ENCODE results near the gene PHF13.
"Not testable (repeated sequence)": the region's sequence is repeated elsewhere in the genome, so short reads cannot be mapped to it uniquely, and the experiment has no call there.

PHF13 gene

DNA sequence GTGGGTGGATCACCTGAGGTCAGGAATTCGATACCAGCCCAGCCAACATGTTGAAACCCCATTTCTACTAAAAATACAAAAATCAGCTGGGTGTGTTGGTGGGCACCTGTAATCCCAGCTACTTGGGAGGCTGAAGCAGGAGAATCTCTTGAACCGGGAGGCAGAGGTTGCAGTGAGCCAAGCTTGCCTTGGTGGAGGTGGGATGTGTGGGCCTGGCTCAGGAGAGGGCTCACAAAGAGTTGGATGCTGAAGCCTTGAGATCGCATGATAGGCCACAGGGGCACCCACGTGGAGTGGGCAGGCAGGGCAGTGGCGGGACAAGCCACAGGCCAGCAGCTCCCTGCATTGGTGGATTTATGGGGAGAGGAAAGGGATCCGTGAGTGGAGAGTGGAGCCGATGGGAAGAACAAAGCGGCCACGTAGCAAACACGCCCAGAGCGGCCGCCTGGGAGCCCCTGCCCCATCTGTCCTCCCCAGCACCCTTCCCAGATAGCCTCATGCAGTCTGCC, 15.5 kb downstream of the PHF13 start:
- no peak for DNase-seq (ENCODE audit: low read depth in 2 of 2)

DNA sequence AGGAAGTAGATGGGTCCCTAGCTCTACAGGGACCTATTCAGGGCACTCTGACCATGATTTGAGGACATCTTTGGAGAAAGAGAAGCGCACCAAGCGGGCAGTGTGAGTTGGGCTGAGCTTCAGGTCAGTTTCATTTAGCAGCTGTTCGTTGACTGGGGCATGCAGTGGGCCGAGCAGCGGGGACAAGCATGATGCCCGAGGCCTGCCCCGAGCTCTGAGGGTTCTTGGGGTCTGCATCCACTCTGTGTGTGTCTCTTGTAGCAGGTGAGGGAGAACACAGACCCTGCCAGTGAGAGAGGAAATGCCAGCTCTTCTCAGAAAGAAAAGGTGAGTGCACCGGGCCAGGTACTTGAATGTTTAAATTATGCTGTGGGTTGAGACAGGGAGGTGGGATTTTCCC, 16.5 kb downstream of the PHF13 start:
- no peak for DNase-seq (ENCODE audit: low read depth in 2 of 2)

DNA sequence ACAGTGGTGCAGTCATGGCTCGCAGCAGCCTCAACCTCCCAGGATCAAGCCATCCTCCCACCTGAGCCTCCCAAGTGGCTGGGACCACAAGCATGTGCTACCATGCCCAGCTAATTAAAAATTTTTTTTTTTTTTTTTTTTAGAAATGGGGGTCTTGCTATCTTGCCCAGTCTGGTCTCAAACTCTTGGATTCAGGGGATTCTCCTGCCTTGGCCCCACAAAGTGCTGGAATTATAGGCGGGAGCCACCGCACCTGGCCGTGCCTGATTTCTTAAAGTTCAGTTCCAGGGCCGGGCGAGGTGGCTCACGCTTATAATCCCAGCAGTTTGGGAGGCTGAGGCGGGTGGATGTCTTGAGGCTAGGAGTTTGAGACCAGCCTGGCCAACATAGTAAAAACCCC, 17.5 kb downstream of the PHF13 start:
- no peak for DNase-seq (ENCODE audit: low read depth in 2 of 2)

DNA sequence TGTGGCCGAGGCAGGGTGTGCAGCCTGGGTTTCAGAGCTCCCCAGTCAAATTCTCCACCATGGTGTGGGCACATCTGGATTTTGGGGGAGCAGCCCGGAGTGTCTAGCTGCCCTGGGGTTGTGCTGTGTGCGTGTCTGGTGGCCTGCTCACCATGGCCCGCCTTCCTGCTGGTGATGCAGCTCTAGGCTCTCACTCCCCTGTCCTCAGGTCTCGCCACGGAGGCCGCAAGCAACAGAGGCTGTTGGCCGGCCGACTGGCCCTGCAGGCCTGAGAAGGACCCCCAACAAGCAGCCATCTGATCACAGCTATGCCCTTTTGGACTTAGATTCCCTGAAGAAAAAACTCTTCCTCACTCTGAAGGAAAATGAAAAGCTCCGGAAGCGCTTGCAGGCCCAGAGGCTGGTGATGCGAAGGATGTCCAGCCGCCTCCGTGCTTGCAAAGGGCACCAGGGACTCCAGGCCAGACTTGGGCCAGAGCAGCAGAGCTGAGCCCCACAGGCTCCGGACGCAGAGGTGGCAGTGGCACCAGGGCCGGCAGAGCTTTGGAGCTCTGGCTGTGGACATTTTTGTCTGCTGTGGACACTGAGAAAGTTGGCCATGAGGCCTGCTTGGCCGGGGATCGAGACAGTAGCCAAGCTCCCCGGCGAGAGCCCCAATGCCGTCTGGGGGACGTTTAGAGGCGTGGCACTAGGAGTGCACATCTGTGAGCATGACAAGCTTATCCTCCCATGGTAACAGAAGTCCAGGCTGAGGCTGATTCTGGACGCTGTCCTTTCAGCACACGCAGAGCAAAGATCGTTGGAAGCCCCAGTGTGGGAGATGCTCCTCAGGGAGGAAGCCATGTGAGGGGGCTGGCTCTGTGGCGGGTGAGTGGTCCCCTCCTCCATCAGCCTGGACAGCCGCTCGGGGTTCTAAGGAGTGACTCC, 19.3 kb downstream of the PHF13 start:
- DNase-seq (ENCODE audit: low read depth in 2 of 2): no peak

DNA sequence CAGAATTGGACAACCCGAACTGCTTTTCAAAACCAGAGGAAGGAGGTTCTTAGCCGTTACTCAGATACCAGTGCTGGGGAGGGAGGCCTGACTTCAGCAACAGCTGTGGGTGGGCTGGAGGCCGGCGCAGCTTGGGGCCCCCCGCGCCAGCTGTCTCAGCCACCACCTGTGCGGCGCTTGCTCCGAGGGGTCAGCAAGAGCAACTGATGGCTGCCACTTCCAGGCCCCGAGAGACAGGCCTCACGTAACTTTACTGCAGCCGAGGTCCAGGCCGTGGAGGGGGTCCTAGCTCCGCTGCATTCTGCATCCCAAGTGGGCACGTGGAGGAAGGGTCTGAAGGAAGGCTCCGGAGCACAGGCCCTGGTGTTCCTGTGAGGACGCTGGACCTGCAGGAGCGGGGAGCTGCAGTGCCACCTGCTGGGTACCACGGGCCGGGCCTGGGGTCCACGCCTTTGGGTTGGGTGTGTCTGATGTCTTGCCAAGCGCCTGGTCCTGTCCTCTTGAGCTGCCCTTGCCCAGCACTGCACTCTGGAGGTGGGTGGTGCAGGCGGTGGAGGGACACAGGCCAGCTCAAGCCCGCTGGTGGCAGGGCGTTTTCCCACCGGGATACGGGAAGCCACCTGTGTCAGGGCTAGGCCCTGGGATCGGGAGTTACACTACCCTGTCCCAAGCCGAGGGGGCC, 21.0 kb downstream of the PHF13 start:
- peak in 1 of 2 donors; percentile 21 for DNase-seq (ENCODE audit: low read depth in 2 of 2)

DNA sequence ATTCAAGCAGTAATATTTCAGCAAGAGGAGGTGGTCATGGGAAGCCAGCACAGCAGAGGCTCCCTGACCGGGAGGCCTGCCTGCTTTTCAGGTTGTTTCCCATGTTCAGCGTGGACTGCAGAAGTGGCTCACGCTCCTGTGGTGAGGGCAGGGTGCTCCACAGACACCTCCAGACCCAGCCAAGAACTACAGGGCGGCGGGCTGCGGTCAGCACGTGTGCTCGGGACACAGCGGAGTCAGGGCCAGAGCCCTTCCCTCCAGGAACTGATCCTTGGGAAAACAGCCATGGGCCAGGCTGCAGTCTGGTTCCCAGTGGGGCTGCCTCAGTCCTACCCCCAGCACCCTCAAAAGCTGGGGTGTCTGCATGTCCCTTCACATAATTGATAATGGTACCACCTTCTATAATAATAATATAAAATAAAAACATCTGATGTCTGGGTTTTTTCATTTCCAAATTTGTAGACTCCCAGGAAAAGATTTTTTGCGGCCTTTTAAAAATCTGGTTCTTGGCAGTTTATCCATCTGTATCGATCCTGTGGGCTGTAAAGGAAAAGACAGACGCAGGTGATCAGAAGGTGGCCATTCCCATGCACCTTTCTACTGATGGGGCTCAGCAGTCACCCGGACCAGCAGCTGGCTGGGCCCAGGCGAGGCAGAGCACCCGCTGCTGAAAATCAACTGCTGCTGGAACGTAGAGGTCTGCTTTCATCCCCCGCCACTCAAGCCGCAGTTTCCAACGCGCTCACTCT, 21.8 kb downstream of the PHF13 start:
- no peak for DNase-seq (ENCODE audit: low read depth in 2 of 2)

DNA sequence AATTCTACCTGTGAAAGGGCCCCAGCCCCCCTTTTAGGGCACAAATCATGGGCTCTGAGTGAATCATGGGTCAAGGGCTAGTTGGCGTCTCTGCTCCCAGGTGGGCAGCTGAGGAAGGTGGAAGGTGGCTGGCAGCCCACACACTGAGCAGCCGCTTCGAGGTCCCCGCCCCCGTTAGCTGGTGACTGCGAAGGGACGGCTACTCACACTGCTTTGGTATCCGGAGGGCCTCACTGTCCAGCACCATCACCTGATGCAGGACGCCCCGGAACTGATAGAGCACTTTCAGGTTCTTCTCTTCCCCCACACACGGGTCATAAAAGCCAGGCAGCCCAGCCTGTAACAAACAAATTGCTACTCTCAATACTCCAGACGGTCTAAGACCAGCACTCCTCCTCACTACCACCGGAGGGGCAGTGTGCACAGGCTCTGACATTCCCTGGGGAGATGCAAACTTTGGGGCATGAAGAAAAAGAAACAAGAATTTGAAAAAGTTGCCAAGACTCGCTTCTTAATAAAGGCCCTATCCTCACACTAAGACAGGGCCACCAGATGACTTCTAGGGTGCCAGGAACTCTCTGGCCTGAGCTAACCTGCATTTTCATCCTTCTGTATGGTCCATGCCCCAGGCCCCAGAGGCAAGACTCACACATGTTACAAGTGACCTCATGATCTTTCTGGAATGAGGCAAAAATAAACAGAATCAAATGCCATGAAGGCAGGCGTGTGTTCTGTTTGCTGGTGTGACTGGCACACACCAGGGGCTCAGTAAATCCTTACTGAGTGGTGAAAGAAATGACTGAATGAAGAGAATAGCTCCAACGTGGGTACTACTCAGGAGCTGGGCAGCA, 22.6 kb downstream of the PHF13 start:
- no peak for DNase-seq (ENCODE audit: low read depth in 2 of 2)

DNA sequence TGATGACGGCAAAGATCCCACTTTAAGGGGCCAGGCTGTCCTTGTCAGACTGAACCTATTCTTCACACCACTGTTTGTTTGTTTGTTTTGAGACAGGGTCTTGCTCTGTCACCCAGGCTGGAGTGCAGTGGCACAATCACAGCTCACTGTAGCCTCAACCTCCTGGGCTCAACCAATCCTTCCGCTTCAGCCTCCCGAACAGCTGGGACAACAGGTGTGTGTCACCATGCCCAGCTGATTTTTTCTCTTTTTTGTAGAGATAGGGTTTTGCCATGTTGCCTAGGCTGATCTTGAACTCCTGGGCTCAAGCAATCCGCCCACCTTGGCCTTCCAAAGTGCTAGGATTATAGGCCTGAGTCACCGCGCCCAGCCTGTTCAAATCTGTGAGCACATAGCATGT, 23.2 kb downstream of the PHF13 start:
- not testable (repeated sequence) for DNase-seq (ENCODE audit: low read depth in 2 of 2)

DNA sequence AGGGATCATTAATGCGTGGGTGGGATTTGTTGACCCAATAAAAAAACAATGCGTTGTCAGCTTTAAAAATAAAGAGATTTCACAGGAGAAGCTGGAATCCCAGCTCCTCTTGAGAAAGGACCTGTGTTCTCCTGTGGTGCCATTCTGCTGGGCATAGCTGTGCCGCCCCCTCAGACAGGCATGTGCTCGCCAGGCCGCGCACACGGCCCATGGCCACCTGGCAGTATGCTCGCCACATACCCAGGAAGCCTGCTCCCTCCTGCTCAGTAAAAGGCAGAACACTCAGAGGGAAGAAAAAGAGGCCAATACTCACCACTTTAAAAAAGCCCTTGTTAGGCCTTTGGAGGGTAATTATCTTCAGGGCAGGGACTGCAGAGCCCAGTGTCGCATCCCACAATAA, 24.2 kb downstream of the PHF13 start:
- no peak for DNase-seq (ENCODE audit: low read depth in 2 of 2)

DNA sequence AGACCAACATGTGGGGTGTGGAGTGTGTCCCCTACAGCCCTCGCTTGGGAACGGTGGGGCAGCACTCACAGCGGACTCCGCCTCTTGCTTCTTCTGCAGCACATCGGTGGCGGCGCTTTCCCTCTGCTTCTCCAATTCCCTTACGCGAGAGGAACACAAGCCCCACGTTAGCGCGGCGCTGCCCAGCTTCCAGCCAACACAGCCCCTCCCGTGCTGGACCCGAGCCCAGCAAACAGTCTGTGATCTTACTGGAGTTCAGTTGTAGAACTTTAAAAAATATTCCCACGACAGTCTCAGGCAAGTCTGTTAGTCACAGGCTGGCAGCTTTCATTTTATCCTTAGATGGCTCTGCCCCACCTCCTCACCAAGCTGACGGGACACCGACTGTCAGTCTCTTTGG, 24.7 kb downstream of the PHF13 start:
- DNase-seq (ENCODE audit: low read depth in 2 of 2): no peak

DNA sequence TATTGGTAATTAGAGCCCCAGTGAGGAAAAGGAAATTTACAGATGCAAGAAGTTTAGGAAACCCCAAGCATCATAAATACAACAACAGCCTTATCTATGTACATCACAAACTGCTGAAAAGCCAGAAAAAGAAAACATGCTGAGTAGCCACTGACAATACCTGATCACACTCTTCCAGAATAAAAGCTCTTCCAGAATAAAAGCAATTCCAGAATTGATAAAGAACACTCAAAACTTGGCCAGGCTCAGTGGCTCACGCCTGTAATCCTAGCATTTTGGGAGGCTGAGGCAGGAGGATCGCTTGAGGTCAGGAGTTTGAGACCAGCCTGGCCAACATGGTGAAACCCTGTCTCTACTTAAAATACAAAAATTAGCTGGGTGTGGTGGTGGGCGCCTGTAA, 27.3 kb downstream of the PHF13 start:
- not testable (repeated sequence) for DNase-seq (ENCODE audit: low read depth in 2 of 2)

DNA sequence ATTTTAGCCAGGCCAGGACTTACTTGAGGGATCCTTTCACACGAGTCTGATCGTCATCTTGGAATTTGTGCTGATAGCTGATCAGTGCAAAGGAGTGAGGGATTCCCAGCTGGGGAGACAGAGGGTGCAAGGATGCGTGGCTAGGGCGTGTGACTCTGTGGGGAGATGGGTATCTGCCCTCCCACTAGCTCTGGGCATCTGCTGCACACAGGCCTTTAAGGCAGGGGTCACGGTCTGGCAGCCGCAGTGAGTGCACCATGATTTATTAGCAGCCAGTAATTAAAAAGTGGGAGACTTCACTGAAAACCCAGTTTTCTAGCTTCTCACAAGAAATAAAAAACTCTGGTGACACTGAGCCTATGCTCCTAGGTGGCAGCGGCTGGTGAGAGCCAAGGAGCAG, 31.5 kb downstream of the PHF13 start:
- DNase-seq (ENCODE audit: low read depth in 2 of 2): no peak

DNA sequence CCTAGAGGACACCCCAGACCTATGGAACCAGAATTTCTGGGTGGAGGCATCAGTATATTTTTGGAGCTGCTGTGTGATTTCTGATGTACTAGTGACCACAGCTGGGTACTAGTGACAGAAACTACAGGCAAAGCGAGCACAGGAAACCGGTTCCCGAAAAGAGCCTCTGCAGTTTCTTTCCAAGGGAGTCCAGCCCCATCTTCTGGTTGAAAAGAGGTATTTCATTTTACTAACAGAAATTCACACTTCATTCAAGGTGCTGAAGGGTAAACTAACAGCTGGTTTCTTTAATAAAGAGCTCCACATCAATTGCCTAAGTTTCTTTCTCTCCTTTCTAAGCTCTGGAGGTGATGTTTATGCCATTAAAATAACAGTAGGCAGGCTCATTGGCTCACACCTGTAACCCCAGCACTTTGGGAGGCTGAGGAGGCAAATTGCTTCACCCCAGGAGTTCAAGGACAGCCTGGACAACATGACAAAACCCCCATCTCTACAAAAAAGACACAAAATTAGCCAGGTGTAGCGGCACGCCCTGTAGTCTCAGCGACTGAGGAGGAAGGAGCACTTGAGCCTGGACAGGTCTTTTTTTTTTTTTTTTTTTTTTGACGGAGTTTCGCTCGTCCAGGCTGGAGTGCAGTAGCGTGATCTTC, 33.1 kb downstream of the PHF13 start:
- no peak for DNase-seq (ENCODE audit: low read depth in 2 of 2)

DNA sequence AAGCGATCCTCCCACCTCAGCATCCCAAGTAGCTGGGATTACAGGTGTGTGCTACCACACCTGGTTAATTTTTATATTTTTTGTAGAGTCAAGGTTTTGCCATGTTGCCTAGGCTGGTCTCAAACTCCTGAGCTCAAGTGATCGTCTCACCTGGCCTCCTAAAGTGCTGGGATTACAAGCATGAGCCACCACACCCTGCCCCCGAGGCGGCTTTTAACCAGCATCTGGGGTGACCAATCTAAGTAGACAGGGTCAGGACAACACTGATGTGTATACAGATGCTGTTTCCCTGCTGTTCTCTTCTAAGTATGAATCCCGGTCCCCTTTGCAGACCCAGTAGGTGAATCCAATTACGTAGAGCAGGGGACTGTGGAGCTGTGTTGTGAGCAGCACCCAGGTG, 35.0 kb downstream of the PHF13 start:
- DNase-seq (ENCODE audit: low read depth in 2 of 2): no peak

DNA sequence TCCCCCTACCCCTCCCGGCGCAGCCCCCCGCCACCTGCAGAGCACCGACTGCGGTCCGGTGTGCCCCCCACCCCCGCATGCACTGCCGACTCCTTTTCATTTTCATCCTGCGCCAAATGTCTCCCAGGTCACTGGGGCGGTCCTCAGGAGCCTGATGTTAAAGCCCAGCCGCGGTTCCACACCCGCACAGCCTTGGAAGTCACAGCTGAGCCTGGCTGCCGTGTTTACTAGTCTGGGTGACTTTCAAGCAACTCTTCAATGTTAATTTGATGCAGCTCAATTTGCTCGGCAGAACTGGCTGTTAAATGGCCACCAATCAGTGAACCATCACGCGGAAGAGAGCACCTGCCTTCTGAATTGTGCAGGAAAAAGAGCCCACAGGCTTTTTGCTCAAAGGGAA, 38.4 kb downstream of the PHF13 start:
- no peak for DNase-seq (ENCODE audit: low read depth in 2 of 2)

DNA sequence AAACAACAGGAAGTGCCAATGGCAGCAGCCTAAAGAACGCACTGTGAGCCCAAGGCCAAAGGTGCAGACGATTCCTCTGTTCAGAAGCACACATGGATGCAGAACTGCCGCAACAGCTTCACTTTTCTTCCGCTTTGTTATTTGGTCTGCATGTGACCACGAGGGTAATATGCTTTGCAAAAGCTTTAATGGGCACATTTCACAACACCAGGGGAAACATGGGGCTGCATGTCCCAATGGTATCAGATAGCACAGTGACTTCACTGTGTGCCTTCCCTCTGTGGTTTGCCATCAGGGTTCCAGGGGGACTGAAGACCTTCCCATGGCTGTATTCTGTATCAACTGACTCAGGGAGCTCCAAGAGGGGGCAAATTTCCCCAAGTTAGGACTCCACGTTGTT, 39.5 kb downstream of the PHF13 start:
- DNase-seq (ENCODE audit: low read depth in 2 of 2): no peak

DNA sequence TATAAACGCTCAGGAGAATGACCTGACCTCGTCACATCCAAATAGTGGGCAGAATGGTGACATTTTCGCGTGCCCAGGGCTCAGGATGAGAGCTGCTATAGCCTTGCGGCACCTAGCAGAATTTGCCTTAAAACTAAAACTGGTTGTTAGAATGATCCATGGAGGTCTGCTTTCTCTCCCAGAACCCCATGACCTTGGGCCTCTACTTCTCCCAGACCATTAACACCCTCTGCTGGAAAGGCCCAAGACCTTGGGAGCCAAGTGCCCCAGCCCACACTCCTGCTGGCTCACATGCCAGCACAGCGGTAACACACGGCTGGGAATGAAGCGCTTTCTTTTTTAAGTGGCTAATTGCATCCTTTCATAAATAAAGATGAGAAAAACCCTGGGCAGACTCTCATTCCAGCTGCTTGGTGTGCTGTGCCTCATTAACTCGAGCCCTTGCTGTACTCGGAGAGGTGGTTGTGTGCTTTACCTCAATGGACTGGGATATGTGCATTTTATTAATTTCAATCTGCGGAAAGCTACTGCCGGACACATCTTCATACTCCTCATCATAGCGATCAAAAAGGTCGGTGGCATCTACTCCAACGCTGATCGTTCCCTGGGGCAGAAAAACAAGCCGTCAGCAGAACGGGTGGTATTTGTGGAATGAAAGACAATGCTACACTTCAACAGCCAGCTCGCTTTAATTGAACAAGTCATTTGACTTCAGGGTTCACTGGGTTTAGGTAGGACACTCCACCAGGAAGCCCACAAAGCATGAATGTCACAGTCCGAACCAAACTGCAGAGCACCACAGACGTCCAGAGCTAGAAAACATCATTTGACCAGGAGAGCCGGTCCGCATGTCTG, 40.1 kb downstream of the PHF13 start:
- DNase-seq (ENCODE audit: low read depth in 2 of 2): no peak

DNA sequence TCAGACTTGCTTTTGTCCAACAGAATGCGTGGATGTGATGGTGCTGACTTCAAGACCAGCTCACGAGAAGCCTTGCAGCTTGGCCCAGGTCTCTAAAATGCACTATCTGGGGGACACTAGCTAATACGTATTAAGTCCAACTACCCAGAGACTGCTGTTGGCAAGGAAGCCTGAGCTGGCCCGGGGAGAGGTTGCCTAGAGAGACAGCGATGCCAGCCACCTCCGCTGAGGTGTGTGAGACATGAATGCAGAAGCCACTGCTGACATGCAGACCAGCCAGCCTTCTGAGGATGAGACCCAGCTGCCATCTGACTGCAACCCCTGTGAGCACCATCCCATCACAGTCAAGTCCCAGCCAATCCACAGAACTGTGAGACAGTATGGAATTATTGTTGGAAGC, 43.6 kb downstream of the PHF13 start:
- DNase-seq (ENCODE audit: low read depth in 2 of 2): no peak

DNA sequence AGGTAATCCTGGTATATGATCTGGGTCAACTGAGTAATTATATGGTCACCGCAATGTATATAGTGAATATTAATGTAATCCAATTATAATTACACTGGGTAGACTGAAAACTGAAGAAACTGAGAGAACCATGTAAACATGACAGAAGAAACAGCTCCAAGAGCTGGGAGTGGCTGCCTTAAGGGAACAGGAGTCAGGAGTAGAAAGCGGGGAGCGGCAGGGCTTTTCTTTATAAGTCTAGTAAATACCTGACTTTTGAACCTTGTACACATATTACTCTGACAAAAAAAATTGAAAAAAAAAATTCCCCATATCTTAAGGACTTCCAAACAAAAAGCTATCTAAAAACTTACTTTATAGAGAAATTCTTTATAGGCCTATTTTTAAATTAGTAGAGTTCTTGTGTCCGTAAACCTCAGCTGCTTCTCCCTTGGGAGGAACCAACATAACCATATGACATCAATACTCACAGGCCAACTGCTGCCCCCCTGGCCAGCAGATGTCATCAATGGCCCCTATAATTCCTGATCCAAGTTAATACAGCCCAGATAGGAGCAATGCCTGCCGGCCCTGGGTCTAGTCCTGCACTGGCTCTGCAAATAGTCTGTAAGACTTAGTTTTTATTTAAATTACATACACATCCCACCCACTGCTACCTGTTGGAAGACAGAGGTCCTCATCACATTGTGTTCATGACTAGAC, 45.0 kb downstream of the PHF13 start:
- DNase-seq (ENCODE audit: low read depth in 2 of 2): no peak
